GM21717 (cell line): ENCODE data around the gene MREG.

Source experiments
- ATAC-seq: cut with Tn5 transposase; IDR thresholded peaks from one replicate; pipeline ENCODE4 v1.9.1; 2021; ENCODE audit warnings: mild to moderate bottlenecking, moderate library complexity; ENCODE audit not compliant: unreplicated experiment

Gene MREG

GRCh38 chr2:215899141-215900074 is 113.9 kb downstream of the MREG start:
- no peak for ATAC-seq

GRCh38 chr2:215898363-215898762 is 115.0 kb downstream of the MREG start:
- ATAC-seq: no peak

GRCh38 chr2:215896921-215897320 is 116.4 kb downstream of the MREG start:
- ATAC-seq: no peak

GRCh38 chr2:215895330-215895729 is 118.0 kb downstream of the MREG start:
- ATAC-seq: no peak
